NCI-H2196 (cell line): ENCODE data around the gene CDC37.
"Not testable (repeated sequence)": the region's sequence is repeated elsewhere in the genome, so short reads cannot be mapped to it uniquely, and the experiment has no call there.

ENCODE experiments used
- DNase-seq: peaks from one replicate; lab custom pipeline; 2025; ENCODE audit not compliant: unreplicated experiment; lab: John Stamatoyannopoulos, UW

CDC37 gene

DNA sequence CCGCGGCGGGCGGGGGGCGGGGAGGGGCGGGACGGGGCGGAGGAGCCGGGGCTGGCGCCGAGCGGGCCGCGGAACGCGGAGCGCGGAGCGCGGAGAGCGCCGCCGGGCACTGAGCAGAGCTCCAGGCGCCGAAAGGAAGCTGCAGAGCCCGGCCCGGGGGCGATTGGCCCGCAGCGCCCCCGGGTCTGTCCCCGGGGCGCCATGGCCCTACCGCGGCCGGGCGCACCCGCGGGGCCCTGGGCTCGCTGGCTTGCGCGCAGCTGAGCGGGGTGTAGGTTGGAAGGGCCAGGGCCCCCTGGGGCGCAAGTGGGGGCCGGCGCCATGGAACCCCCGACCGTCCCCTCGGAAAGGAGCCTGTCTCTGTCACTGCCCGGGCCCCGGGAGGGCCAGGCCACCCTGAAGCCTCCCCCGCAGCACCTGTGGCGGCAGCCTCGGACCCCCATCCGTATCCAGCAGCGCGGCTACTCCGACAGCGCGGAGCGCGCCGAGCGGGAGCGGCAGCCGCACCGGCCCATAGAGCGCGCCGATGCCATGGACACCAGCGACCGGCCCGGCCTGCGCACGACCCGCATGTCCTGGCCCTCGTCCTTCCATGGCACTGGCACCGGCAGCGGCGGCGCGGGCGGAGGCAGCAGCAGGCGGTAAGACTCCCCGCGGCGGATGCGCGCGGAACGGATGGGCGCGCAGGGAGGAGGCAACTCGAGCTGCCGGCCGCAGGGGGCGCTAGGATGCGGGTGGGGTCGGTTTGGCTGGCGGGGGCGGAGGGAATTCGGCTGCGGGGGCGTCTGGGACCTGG is 17.3 kb upstream of the CDC37 start, which contains the start of gene PDE4A:
Gene PDE4A (plus strand): TSS at position 95 of the 796 bp plus-strand sequence. CDS start 227 bp downstream, at position 322.
- peak; percentile 62 for DNase-seq

GRCh38 chr19:10419646-10420443 is 16.5 kb upstream of the CDC37 start:
- DNase-seq: peak; percentile 44

- DNase-seq: no peak
Observed at GRCh38 chr19:10419200-10419645, 15.9 kb upstream of the CDC37 start.

DNA sequence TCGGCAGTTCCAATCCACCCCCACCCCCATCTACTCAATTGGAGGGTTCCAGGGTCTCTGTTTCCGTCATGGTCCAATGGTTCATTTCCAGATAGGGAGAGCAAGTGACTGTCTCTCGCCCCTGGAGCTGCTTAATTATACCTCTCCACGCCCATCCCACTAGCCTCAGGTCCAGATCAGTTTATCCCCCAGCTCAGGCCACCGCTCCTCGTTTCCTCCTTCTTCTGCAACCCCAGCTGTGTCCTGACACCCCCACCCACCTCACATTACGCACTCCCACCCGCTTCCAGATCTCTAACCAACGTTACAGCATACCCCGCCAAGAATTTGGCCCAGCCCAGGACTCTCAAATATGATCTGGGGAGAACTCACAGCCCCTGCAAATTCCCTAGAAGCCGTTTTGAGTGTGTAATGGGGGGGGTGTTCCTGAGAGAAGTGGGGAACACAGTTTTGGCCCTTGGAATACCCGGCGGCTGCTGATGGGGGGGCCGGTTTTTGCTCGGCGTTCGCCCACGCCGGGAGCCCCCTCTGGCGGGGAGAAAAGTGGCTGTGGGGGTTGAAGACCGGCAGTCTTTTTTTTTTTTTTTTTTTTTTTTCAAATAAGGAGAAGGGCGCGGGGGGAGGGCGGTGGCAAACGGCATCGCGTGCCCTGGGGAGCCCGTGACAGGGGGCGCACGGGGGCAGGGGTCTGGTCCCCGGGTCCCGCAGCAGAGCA is 15.3 kb upstream of the CDC37 start:
- DNase-seq: no peak

DNA sequence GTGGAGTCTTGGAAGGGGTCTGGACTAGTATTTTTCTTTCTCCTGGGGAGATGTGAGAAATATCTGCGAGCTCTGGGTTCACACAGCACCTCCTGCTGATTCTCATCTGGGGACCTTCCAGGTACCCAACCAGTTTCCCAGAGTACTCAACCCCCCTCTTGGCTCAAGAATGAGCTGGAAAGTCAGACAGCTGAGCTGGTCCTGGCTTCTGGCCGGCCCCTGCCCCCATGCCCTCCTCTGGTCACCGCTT is 14.8 kb upstream of the CDC37 start:
- DNase-seq: no peak

- DNase-seq: no peak
Observed at GRCh38 chr19:10417541-10418234, 14.3 kb upstream of the CDC37 start.

- peak; percentile 96 for DNase-seq
Observed at GRCh38 chr19:10416380-10417257, 13.3 kb upstream of the CDC37 start.

DNA sequence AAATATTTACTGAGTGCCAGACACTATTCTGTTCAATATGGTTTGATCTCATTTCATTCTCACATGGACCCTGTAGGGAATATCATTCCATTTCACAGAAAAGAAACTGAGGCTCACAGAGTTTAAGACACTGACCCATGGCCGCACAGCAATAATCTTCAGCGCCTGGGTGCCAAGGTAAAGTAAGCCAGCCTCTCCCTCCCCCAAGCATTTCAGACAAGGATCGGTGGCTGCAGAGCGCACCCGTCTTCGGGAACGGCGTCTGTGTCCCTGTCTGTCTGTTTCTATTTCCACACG is 12.7 kb upstream of the CDC37 start:
- no peak for DNase-seq

GRCh38 chr19:10412257-10412977 is 9.1 kb upstream of the CDC37 start:
- DNase-seq: no peak

- not testable (repeated sequence) for DNase-seq
Observed at GRCh38 chr19:10411224-10411623, 7.9 kb upstream of the CDC37 start.

DNA sequence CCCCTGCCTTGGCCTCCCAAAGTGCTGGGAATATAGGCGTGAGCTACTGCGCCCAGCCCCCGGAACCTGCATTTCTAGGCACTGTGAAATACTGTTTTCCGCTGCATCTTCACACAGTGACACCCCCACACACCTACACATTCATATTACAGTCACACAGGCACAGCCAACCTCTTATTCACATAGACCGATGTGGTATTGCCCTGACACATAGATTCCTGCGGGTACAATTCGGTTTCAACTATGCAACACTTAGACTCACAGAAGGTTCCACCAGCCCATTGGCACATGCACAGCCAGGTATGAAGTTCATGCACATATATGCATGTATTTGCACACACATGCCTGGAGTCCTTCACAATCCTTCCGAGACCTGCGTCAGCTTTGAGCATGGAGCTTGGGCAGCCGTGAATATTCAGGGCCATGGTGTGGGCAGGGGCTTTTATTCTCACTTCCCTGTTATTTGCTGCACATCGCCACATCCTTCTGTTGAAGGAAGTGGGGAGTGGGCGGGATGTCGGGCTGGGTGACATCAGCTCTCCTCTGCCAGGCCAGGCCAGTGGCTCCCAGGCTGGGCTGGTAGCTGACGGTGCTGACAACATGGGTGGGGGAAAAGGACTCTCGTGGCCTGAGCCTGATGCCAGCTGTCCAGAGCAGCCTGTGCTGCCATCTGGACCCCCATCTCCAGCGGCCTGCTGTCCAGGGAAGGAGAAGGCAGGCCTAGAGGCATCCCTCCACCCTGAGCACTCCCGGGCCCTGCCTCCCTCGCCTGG is 5.4 kb upstream of the CDC37 start:
- no peak for DNase-seq

GRCh38 chr19:10407096-10407495 is 3.8 kb upstream of the CDC37 start:
- DNase-seq: no peak

DNA sequence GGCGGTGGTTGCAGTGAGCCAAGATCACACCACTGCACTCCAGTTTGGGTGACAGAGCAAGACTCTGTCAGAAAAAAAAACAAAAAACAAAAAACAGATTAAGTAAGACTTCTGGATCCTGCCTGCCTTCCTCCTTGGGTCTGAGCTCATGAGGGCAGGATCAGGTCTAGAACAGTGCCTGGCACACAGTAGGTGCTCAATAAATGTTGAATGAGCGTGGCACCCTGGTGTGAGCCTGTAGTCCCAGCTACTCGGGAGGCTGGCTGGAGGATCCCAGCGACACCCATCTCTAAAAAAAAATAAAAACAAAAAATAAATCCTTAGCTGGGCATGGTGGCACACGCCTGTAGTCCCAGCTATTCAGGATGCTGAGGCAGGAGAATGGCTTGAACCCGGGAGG is 2.8 kb upstream of the CDC37 start:
- no peak for DNase-seq

- DNase-seq: no peak
Observed at GRCh38 chr19:10404888-10405820, 1.8 kb upstream of the CDC37 start.

DNA sequence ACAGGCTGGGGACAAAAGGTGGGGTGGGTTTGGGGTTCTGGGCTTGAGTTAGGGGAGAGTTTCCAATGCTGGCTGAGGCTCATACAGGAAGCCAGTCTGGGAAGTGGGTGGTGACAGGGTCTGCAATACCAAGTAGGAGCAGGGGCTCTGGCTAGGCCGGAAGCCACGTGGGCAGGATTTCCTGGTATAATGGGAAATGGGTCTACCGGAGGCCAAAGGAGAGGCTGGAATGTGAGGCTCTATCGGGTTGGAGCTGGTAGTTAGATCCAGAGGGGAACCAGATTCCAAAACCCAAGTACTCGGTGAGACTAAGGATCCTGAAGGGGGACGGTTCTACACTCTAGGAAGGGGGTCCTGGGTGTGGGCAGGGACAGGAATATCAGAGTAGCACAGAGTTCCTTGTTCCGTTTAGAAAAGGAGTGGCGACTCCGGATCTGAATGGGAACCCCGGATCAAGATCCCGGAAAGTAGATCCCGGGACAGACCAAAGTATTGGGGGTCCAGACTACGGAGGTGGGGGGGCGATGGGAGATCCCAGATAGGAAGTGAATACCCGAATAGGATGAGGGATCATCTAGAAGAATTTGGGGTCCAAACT is 802 bp downstream of the CDC37 start:
- no peak for DNase-seq

DNA sequence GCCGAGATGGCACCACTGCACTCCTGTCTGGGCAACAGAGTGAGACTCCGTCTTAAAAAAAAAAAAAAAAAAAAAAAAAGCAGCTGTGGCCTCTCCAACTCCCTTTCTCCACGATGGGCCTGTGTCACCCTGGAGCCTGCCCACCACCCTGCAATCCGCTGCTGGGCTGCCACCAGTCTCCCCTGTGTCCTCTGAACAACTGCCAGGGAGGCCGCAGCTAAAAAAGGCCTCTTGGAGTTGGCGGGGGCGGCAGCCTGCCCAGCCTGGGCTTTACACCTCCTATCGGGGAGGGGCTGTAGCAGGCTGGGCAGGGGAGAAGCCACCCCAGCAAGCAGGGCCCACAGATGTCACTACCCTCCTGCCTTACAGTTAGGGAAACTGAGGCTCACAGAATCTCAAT is 3.5 kb downstream of the CDC37 start:
- DNase-seq: no peak

DNA sequence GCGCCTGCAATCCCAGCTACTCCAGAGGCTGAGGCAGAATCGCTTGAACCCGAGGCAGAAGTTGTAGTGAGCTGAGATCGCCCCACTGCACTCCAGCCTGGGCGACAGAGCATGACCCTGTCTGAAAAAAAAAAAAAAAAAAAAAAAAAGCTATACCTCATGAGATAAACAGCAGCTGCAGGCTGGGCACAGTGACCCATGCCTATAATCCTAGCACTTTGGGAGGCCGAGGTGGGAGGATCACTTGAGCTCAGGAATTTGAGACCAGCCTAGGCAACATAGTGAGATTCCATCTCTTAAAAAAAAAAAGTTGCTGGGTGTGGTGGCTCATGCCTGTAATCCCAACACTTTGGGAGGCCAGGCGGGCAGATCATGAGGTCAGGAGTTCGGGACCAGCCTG is 4.0 kb downstream of the CDC37 start:
- not testable (repeated sequence) for DNase-seq

DNA sequence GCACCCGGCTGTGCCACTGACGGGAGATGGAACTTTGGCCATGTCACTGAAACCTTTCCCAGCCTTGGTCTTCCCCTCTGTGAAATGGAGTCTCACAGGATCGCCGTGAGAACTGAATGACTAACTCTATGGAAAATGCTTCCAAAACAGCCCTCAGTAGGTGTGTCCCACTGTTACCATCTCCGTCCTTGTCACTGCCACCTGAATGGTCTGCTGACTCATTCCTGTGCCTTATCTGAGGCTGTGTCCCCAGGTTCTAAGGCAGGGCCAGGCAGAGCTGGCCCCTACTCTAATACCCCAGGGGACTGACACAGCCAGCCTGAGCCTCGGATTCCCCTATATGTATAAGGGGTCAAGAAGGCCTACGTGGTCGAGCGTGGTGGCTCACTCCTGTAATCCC is 4.5 kb downstream of the CDC37 start:
- no peak for DNase-seq
